Stimulated activated CD4-positive, alpha-beta T cell treated with anti-CD3 and anti-CD28 coated beads, Interleukin-1b, Interleukin-23, amount 100 ng/mL, for 4 hours (primary cell): ENCODE results near the gene DNM1.

Experiments used
- DNase-seq, 2 donors: peaks; one replicate each; pipeline ENCODE4 v3.0.0-alpha.2; 2020; ENCODE audit warnings: low read depth in 2 of 2

Gene DNM1

DNA sequence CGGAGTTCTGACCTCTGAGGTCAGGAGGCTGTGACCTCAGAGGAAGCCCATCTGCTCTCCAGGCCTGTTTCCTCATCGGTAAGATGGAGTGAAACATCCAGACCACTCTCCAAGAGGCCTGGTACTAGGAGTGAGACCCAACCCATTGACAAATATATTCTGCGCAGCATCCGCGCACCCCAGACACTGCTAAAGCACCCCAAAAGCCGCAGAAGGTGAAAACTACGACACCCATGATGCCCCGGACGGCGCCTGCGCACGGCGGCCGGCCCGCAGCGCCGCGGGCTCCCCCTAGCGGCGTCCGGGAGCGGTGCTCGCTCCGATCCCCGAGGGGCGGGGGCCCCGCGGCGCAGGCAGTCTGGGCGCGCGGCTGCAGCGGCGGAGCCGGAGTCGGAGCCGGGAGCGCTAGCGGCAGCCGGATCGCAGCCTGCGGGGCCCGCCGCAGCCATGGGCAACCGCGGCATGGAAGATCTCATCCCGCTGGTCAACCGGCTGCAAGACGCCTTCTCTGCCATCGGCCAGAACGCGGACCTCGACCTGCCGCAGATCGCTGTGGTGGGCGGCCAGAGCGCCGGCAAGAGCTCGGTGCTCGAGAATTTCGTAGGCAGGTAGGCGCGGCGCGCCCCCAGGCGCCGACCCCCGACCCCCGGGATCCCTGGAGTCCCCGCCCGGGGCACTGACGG lies at the start of gene DNM1:
Gene DNM1 (plus strand): TSS at position 356 of the 683 bp plus-strand sequence. CDS start 92 bp downstream, at position 448.
- peak; percentile 56 to 67 for DNase-seq

DNA sequence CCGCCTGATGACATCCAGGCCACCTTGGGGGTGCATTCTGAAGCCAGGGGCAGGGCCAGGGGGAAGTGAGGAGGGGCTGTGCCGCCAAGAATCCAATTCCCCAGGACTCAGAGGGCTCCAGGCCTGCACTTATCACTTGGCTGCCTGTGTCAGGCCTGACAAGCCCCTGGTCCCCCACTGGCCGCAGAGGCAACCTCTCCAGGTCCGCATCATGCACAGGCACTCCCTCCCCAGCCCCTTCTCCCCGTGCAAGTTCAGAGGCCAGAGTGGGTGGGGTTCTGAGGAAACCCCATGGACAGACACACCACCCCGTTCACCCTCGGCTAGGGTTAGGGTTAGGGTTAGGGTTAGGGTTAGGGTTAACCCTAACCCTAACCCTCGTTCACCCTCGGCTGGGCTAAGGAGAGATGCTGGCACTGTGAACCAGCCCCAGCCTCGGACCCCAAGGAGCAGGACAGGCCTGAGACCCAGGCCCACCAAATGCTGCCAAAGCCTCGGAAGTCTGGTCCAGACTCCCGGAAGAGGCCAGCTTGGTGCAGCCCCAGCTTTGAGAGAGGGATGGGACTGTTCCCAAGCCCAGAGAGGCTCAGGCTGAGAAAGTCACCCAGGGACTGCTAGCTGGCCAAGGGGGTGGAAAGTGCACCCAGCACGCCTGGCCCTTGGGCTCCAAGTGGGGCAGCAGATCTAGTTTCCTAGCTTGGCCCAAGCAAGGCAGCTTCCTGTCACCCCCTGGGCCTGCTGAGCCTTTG lies 49.1 kb upstream of the DNM1 start:
- DNase-seq: no peak

DNA sequence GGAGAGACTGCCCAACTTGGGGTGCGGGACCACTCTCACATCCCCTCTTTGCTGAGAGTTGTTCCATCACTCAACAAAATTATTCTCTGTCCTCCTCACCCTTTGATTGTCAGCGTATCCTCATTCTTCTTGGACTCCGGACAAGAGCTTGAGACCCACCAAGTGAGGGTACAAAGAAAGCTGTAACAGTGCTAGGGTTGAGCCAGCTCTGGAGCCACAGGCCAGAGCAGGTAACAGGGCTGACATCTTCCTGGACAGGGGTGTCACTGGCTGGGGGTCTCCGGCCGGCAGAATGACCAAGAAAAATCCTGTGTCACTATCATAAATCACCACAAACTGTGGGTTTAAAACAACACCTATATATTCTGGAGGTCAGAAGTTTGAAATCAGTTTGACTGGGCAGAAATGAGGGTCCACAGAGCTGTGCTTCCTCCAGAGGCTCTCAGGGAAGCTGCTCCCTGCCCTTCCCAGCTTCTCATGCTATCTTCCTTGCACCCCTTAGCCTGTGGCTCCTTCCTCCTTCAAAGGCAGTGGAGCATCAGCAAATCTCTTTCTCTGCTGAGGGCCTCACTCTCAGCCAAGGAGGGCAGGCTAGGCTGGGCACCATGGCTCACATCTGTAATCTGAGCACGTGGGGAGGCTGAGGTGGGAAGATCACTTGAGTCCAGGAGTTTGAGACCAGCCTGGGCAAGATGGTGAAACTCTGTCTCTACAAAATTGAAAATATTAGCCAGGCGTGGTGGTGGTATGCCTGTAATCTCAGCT lies 47.3 kb upstream of the DNM1 start:
- DNase-seq: no peak

DNA sequence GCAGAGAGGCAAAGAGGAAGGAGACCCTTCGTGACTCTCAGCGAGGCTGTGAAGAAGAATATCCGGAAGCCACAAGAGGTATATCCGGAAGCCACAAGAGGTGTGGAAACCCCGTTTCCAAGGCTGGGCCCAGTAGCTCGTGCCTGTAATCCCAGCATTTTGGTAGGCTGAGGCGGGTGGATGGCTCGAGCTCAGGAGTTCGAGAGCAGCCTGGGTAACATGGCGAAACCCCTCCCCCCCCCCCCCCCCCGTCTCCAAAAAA lies 43.7 kb upstream of the DNM1 start:
- peak in 1 of 2 donors; percentile 10 for DNase-seq

DNA sequence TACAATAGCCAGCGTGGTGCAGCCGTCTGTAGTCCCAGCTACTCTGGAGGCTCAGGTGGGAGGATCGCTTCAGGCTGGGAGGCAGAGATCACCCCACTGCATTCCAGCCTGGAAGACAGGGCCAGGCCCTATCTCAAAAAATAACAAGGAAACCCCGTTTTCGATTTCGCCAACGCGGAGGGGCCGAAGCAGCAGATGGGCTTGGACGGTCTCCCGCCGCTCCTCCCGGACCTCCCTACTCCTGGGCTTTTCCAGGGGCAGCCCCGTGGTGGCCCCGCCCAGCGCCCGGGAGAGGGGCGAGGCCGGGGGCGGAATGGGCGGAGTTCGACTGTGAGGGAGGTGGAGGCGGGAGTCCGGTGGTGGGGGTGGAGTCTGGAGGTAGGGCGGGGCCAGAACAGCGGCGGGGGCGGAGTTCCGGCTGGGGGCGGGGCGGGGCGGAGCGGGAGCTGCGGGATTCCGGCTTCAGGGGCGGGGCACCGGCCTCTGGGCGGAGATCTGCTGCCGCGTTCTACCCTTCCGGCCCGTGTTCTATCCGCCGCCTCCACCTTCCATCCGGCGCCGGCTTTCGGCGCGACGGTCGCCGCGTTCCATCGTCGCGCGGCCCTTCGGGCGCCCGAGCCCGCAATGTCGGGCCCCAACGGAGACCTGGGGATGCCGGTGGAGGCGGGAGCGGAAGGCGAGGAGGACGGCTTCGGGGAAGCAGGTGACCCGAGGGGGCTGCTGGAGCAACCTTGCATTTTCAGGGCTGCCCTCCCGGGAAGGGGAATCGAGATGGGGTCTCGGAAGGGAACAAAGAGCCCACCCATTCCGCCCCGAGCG lies 43.2 kb upstream of the DNM1 start, which contains the start of gene BBLN:
Gene BBLN (plus strand): TSS at position 482 of the 819 bp plus-strand sequence. CDS start 143 bp downstream, at position 625.
- peak; percentile 92 to 96 for DNase-seq

DNA sequence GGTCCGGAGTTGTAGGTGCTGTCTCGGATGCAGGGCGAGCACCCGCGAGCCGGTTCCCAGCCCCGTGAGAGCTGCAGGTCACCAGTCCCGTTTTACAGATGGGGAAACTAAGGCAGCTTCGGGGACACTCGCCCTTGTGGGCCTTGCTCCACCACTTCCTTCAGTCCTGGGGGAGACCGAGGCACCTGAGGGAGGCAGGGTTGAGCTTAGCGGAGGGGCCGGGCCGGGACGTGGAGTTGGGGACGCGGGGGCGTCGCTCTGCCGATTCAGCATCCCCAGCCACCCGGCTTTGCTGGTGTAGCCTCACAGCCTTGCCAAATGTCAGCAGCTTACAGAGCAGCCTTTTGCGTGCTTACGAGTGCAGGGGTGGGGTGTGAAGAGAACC lies 42.6 kb upstream of the DNM1 start:
- DNase-seq: peak; percentile 47 to 54

DNA sequence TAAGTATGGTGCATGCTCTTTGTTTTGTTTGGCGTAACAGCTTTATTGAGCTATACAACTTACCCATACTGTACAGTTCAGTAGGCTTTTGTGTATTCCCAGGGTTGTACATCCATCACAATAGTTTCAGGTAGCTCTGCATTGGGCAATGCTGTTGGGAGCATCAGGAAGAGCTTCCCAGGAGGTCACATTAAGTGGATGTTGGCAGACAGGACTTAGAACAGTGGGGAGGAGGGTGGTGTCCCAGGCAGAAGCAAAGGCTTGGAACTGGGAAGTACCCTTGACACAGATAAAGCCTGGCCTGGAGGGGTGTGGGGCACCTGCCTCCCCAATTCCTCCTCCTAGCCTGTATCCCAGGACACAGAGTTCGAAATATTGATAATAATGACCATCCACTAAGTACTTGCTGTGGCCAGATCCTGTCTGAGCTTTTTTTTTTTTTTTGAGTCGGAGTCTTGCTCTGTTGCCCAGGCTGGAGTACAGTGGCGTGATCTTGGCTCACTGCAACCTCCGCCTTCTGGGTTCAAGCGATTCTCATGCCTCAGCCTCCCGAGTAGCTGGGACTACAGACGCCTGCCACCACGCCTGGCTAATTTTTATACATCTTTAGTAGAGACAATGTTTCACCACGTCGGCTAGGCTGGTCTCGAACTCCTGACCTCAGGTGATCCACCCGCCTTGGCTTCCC lies 41.8 kb upstream of the DNM1 start:
- no peak for DNase-seq

DNA sequence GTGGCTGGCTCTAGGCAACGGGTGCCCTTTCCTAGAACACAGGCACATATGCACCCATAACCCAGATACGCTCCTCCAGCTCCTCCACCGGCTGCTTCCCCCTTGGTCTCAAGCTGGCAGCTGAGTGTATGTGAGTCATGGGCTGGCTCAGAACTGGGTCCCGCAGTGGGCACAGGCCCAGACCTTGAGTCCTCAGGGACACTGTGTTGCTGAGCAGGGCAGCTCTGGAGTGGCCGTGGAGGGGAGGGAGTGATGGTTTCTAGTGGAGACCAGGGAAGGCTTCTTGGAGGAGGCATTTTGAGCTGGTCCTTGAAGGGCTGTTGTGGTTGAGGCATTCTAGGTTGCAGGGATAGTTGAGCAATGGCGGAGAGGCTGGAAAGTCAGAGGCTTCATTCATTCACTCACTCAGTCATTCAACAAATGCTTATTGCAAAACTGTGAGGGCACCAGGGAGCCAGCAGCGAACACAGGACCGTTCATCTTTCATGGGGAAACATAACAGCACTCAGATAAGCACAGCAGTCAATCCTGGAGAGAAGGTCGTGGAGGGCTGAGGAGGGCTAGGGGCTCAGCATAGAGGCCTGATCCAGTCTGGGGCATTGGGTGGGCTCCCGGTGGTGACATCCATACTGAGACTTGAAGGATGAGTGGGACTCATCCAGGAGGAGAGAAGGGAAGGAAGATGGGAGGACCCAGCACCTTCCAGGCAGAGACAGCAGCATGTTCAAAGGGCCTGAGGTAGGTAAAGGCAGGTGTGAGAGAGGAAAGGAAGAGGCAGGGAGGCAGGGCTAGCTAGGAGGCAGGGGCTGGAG lies 40.8 kb upstream of the DNM1 start:
- DNase-seq: no peak

DNA sequence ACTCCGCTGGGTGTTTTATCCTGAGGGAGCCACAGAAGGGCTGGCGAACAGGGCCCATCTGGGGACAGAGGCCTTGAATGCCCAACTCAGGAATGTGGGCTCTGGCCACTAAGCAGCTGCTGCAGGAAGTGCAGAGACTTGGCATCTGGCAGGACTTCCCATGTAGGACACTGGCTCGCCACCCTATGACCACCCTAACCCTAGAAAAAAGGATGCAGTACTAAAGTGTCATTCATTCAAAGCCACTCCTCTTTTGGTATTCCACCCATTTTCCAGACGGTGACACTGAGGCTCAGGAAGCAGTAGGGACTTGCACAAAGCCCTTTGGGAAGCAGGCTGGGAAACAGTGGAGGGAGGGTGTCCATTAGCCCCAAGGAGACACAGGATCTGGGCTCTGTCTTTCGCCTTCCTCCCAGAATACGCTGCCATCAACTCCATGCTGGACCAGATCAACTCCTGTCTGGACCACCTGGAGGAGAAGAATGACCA lies 40.1 kb upstream of the DNM1 start:
- DNase-seq: no peak

DNA sequence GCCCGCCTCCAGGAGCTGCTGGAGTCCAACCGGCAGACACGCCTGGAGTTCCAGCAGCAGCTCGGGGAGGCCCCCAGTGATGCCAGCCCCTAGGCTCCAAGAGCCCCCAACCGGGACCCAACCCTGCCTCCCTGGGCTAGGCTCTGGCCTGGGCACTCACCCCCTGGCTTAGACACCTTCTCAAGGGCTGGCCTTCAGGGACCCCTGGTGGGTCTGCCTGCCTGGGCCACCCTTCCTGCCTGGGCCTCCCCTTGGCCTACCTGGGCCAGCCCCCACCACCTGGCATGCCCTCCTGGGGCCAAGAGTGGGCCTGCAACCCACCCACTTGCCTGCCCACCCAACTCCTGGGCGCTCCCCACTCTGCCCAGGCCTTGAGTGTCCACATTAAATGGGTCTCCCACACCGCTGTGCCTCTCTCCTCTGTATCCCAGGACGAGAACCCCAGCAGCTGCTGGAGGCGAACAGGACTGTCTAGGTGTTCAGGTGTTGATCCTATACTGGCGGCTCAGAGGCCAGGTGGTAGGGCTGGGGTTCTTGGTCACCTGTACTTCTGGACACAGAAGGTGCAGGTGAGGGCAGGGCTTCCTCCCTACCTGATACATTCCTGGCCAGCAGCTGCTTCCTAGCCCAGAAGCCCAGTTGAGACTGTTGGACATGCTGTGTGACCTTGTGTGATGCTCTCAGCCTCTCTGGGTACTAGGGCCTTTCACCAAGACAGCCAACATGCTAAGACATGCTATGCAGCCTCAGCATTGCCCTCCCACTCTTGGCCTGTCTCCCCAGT lies 39.5 kb upstream of the DNM1 start:
- DNase-seq: no peak

DNA sequence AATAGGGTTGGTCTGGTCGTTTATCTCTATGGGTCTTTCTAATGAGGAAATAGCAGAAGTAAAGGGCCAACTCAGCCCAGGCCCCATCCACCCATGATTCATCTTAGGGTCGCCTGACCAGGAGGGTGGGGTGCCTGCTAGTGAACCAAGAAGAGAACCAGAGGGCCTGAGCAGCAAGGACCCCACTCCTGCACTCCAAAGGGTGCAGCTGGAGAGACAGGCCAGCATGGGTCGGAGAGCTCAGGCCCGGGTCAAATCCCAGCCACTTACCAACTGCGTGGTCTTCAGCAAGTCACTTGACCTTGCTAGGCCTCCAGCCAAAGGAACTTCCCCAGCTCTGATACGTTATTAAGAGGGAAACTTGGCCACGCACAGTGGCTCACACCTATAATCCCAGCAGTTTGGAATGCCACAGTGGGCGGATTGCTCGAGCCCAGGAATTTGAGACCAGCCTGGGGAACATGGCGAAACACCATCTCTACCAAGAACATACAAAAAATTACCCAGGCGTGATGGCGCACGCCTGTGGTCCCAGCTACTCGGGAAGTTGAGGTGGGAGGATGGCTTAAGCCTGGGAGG lies 38.8 kb upstream of the DNM1 start:
- no peak for DNase-seq

DNA sequence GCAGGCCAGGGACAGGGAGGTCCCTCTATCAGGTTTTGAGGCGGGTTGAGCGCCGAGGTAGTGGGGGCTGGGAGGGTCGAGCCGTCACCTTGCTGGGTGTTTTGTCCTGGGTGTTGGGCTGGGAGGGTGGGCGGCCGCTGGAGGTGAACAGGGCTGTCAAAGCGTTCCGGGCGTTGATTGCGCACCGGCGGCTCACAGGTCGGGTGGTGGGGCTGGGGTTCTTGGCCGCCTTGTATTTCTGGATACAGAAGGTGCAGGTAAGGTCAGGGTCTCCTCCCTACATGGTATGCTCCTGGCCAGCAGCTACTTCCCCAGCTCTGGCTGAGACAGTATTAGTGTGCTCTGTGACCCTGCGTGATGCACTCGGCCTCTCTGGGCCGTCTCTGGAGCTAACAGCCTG lies 37.0 kb upstream of the DNM1 start:
- no peak for DNase-seq

DNA sequence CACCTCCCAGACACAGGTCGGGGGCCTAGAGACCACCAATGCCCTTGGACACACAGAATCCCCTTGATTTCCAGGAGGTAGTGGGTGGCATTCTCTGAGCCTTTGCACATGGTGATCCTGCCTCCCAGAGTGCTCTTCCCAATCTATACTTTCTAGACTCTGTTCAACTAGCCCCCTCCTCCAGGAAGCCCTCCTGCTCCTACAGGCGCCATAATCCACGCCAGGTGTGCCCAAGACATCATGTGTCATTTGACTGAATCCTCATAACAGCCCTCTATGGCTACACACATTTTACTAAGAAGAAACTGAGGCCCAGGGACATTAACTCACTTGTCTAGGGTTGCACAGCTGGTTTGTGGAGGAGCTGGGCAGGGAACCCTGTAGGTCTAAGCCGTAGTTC lies 36.0 kb upstream of the DNM1 start:
- no peak for DNase-seq

DNA sequence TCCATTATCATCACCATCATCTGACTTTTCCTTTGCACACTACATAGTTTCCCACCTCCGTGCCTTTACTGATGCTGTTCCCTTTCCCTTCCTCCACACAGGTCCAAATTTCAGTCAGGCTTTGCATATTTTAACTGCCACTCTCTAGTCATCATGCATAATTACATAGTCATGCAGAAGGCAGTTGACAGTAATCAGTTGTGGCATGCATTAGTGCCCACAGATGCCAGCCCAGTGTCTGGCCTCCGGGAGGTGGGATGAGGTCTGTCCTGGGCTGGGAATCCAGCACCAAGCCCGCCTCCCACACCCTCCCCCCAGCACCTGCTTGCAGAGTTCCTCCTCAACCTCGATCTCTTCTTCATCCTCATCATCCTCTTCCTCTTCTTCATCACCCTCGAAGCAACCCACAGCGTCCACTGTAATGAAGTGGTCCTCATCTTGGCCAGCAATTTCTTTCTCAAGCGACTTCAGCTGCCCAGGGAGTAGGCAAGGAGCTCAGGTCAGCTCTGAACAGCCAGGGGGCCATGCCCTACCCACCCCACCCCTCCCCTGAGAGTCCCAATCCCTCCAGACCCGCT lies 34.4 kb upstream of the DNM1 start:
- DNase-seq: no peak

DNA sequence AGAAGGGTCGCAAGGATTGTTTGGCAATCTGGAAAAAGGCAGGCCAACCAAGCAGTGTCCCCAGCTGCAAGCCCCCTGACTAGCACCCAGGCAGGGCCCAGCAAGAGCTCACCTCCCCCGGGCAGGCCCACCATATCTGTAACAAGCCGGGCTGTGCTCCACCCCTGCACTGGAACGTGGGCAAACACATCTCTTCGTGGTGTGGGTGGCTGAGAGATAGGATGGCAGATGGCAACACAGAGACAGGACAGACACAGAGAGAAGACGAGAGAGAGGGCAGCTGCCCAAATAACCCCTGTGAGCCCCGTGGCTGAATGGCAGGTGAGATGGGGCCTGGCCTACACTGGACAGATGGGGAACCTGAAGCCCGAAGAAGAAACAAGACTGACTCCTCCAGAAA lies 33.7 kb upstream of the DNM1 start:
- no peak for DNase-seq

DNA sequence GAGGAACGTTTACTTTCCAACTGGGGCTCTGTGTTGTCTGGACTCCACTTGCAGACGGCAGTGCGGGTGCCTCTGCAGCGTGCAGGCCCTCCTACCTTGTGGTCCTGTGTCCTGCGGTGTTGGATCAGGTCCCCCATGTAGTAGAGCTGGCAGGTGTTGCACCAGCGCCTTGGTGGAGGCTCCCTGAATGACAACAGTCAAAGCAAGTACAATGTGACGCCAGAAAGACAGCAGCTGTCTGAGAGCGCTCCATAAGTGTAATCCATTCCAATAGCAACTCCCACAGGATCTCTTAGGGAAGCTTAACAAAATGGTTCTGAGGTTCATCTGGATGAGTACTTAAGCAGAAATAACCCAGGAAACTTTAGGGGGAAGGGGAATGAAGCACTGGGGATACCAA lies 33.3 kb upstream of the DNM1 start:
- DNase-seq: no peak

DNA sequence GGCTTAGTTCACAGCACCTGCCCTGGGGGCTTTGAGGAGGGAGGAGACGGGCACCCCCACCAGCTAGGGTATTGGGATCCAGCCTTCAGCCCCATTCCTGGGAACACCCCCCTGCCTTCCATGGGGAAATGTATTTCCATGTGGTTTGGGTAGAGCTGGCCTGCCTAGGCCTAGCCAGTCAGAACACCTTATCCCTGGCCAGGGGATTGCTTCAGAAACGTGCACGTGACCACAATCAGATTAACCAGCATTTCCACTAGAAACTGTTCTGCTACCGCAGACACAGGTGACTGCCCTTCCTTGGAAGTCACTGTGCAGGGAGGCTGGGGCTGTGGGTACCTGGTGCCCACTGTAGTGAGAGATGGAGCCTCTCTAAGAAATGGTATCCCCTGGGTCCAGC lies 29.1 kb upstream of the DNM1 start:
- no peak for DNase-seq

DNA sequence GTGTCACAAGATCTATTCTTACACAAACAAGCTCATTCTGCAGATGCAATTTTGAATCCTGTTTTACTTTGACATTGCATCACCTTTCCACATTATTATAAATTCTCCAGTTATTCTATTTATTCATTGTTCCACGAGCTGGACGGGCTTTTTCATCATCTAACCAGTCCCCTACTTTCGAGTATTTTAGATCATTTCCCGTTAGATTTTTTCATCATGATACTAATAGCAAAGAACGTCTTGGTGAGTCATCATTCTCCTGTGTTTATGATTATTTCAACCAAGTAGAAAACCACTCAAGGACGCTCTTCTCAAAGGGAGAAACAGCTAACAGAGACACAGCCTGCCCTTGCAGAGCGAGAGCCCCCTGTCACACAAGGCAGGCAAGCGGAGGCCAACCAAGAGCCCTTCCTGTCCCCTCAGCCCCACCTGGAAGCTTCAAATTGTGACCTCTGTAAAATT lies 28.0 kb upstream of the DNM1 start:
- no peak for DNase-seq

DNA sequence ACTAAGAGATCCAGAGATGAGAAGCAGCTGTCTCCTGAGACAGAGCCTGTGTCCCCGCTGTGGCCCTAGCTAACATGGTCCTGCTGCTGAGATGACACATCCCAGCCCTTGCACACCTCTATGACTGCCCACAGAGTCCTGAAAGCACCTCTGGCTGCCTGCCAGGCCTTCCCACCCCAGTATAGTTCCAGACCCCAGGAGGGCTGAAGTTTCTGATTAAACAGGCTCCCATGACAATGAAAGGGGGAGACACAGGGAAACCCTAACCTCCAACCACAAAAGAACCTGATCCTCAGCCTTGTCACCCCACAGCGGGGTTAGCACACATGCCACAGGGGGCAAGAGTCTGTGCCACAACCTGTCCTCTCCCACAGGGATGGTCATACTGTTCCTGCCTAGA lies 27.5 kb upstream of the DNM1 start:
- DNase-seq: no peak
